Osteoblast (primary cell): ENCODE measurements around the gene FTL. TPM values are rescaled to one million over a fixed set of nuclear protein-coding genes. Genes with fewer than 3 reads are reported as not detected.

ENCODE experiments used
- DNase-seq: peaks from one replicate; pipeline ENCODE4 v3.0.0; 2011; ENCODE audit warnings: low spot score, mixed read lengths; ENCODE audit not compliant: insufficient read length; ENCODE audit errors: missing footprints
- H2AFZ ChIP-seq: 2 replicates; pipeline ENCODE4 v1.6.0; 2011; ENCODE audit warnings: mild to moderate bottlenecking, low read length
- H3K27ac ChIP-seq: 2 replicates; pipeline ENCODE4 v1.5.1; 2011; ENCODE audit warnings: mild to moderate bottlenecking, low read depth, low read length, moderate library complexity
- H3K27me3 ChIP-seq: 2 replicates; pipeline ENCODE4 v1.6.0; 2012; ENCODE audit warnings: mild to moderate bottlenecking, control low read depth, inconsistent platforms, low read length, moderate library complexity; ENCODE audit not compliant: insufficient read depth
- H3K36me3 ChIP-seq: 2 replicates; pipeline ENCODE4 v1.5.1; 2011; ENCODE audit warnings: mild to moderate bottlenecking, low read length, control low read depth, moderate library complexity; ENCODE audit not compliant: insufficient read depth
- H3K4me1 ChIP-seq: 2 replicates; pipeline ENCODE4 v1.5.1; 2011; ENCODE audit warnings: mild to moderate bottlenecking, low read length, control low read depth, moderate library complexity; ENCODE audit not compliant: insufficient read depth
- H3K4me2 ChIP-seq: 2 replicates; pipeline ENCODE4 v1.6.0; 2011; ENCODE audit warnings: mild to moderate bottlenecking, low read length; ENCODE audit not compliant: insufficient read depth
- H3K4me3 ChIP-seq: fragments of 200-600 bp; sonication (generic); 3 replicates; pipeline ENCODE4 v1.5.1; 2012; ENCODE audit warnings: mild to moderate bottlenecking, low read length, inconsistent platforms; ENCODE audit not compliant: insufficient read depth
- H3K79me2 ChIP-seq: 2 replicates; pipeline ENCODE4 v1.6.0; 2012; ENCODE audit warnings: mild to moderate bottlenecking, low read length, control low read depth, inconsistent platforms; ENCODE audit not compliant: insufficient read depth
- H3K9me3 ChIP-seq: 2 replicates; pipeline ENCODE4 v1.5.1; 2011; ENCODE audit warnings: low read depth, low read length, control low read depth
- H4K20me1 ChIP-seq: 2 replicates; pipeline ENCODE4 v1.6.0; 2012; ENCODE audit warnings: mild to moderate bottlenecking, low read length, control low read depth; ENCODE audit not compliant: insufficient read depth
- CTCF ChIP-seq: IDR thresholded peaks from 2 replicates; pipeline ENCODE4 v1.5.1; 2011; ENCODE audit warnings: mild to moderate bottlenecking, low read depth, low read length, moderate library complexity; ENCODE audit errors: extremely low read depth
- total RNA-seq: library from RNA; depleted of rRNA; stranded (reverse); fragments of >200 nt; gene quantifications from 2 replicates; pipeline ENCODE4 v1.2.3, GENCODE V29; 2012

FTL gene
- total RNA-seq, 1 donor, result 4,197 TPM

- Histone ChIP-seq H3K27ac (no peak overlapping the region), H3K4me2 (no peak overlapping the region), H2AFZ (no peak overlapping the region), H3K4me1 (peaks cover 21% of the 10 kb centered on the region), H3K79me2 (no peaks in the 10 kb centered on the region), H4K20me1 (no peaks in the 10 kb centered on the region), H3K27me3 (peaks cover 4% of the 10 kb centered on the region), H3K36me3 (no peaks in the 10 kb centered on the region), H3K9me3 (no peaks in the 10 kb centered on the region), H3K4me3 (no peak overlapping the region)
- no peak for TF ChIP-seq CTCF
- DNase-seq, result peak; percentile 83
Observed at GRCh38 chr19:48928164-48929025, 36.7 kb upstream of the FTL start.

- Histone ChIP-seq H3K4me3 (peak within 1 kb of the TSS; percentile 74), H3K27me3 (peaks cover 4% of the 10 kb centered on the region), H3K4me2 (peak within 1 kb of the TSS; percentile 85), H2AFZ (peak within 1 kb of the TSS; percentile 94), H4K20me1 (no peaks in the 10 kb centered on the region), H3K9me3 (no peaks in the 10 kb centered on the region), H3K36me3 (no peaks in the 10 kb centered on the region), H3K27ac (no peak within 1 kb of the TSS), H3K79me2 (no peaks in the 10 kb centered on the region), H3K4me1 (no peaks in the 10 kb centered on the region)
- no peak for TF ChIP-seq CTCF
- peak; percentile 95 for DNase-seq
Observed at GRCh38 chr19:48933382-48933932, 31.7 kb upstream of the FTL start, which contains the start of gene DHDH. TSS of gene DHDH (plus strand) at chr19:48933699. CDS start at chr19:48933722, 23 bp downstream.

- H3K79me2 ChIP-seq, result no peaks in the 10 kb centered on the region
- peak; percentile 37 for DNase-seq
- H3K4me3 ChIP-seq, result no peak overlapping the region
- no peak overlapping the region for H2AFZ ChIP-seq
- H3K9me3 ChIP-seq, result no peaks in the 10 kb centered on the region
- peaks cover 4% of the 10 kb centered on the region for H3K27me3 ChIP-seq
- no peaks in the 10 kb centered on the region for H3K36me3 ChIP-seq
- no peak overlapping the region for H3K4me2 ChIP-seq
- no peak overlapping the region for H3K27ac ChIP-seq
- no peak for TF ChIP-seq CTCF
- no peaks in the 10 kb centered on the region for H3K4me1 ChIP-seq
- H4K20me1 ChIP-seq, result no peaks in the 10 kb centered on the region
Observed at GRCh38 chr19:48934837-48935236, 30.3 kb upstream of the FTL start.

GRCh38 chr19:48935864-48936263 lies 29.2 kb upstream of the FTL start:
- no peak overlapping the region for H3K4me2 ChIP-seq
- H3K27me3 ChIP-seq, result peaks cover 4% of the 10 kb centered on the region
- no peaks in the 10 kb centered on the region for H3K4me1 ChIP-seq
- TF ChIP-seq CTCF, result no peak
- H3K9me3 ChIP-seq, result peaks cover under 1% of the 10 kb centered on the region
- H3K79me2 ChIP-seq, result no peaks in the 10 kb centered on the region
- H3K4me3 ChIP-seq, result no peak overlapping the region
- no peaks in the 10 kb centered on the region for H4K20me1 ChIP-seq
- H2AFZ ChIP-seq, result no peak overlapping the region
- DNase-seq, result peak; percentile 23
- H3K27ac ChIP-seq, result no peak overlapping the region
- no peaks in the 10 kb centered on the region for H3K36me3 ChIP-seq
